ENCODE results near the gene PIGU.
A peak's percentile ranks its signal among the peaks of the same experiment; 100 is the strongest.

Gene PIGU

DNA sequence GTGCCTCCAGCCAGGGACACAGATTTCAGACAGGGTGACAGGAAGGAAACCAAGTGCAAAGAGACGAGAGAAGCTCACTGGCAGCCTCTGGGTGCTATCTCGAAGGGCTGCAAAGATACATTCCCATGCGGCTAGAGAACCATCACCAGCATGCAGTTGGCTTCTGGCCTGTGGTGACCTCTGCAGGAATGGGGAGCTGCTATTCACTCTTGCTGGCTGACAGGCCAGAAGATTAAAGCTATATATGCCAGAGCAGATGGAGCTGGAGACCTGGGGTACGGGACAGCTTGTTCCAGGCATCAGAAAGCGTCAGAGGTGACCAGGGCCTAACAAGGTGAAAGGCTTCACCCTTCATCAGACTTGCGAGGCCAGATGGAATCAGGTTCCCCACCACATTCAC is 98.4 kb downstream of the PIGU start:
- no peak for DNase-seq (ENCODE audit: low read depth)

DNA sequence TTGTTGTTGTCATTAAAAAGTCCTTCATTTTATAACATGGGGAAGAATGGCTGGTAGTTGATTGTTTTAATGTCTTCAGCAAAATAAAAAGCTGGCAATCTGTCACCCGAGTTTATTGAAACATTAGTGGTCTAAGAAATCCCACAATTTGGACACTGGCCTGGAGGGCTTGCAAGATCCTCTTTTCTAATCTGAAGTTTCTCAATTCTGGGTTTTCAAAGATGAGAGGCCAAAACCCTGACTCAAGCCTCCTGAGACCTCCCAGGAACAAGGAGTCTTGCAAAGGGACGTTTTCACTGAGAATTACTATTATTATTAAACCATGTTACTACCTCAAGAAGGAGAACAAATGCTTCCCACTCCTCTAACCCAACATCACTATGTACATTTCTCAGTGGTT is 98.9 kb downstream of the PIGU start:
- DNase-seq (ENCODE audit: low read depth) = no peak

DNA sequence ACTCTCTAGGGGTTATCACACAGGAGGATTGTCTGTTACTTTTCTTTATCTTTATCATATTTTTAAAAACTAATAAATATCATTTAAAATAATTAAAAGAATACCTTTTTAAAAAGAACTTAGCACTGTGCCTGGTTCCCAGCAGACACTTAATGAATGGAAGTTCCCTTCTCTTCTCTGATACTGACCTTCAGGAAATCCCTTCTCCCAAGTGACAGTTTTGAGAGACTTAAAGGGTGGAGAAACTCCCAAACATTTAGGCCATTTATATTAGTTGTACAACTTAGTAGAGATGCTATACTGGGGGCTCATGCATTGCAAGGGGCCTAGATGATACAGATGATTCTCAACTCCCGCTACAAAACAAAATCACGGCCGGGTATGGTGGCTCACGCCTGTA is 99.8 kb downstream of the PIGU start:
- DNase-seq (ENCODE audit: low read depth) = no peak

DNA sequence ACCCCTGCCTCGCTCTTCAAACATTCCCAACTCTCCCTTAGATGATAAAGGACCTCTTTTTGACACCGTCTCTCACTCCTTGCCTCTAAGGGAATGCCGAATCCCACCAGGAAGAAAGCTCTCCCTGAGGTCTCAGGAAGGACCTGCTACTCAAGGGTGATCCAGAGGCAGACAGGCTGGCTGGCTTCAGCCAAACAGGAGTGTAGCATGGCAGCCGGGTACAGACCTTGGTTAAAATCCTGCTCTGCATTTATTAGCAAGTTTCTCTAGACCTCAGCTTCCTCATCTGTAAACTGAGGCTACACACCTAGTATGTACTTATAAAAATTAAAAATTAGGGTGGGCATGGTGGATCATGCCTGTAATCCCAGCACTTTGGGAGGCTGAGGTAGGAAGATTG is 101.1 kb downstream of the PIGU start:
- no peak for DNase-seq (ENCODE audit: low read depth)

DNA sequence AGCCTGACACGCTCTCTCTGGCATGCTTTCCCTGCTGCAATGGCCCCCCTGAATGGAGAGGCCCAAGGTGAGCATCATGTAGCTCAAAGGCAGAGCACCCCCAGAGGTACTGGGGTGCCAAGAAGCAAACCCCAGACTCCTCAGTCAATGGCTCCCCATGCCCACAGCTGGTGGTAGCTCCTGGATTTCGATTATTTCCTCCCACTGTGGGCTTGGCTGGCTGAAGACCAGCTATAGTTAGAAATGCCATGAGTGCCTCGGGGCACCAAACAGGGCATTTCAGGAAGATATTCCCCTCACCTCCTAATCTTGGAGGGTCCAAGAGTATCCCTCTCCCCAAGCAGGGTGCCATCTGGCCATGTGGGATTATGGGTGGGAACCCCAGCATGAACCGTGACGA is 101.6 kb downstream of the PIGU start:
- DNase-seq (ENCODE audit: low read depth) = no peak

DNA sequence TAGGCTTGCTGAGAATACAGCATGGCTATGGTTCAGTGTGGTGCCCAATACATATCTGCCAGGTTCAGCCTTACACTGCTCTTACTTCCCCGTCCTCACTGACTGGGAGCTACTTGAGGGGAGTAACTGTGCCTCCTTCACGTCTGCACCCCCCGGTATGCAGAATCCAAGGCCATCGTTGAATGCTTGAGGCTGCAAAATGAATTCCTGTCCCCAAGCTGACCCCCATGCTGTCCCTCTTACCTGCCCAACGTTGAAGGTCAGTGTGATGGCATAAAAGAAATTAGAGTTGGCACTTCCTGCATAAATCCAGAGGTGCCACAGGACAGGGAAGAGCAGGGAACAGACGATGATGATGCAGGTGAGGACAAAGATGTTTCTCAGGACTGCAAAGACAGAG is 102.0 kb downstream of the PIGU start:
- no peak for DNase-seq (ENCODE audit: low read depth)

DNA sequence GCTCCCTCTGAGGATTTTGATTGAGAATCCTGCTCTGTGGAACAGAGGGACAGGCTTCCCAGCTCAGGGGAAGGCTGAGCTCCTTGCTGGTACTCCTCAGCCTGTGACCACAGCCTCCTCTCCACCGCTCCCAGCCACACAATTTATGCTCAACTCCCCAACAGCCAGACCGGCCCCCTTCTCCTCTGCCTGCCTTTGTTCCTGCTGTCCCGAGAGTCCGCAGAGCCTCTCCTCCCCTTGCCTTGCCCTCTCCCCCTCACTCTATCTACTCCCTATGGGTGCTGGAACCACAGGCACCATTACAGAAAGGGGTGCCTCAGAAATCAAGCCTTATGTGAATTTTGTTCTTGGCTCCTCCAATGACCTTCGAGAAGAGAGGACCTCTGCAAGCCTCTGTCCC is 102.5 kb downstream of the PIGU start:
- no peak for DNase-seq (ENCODE audit: low read depth)

DNA sequence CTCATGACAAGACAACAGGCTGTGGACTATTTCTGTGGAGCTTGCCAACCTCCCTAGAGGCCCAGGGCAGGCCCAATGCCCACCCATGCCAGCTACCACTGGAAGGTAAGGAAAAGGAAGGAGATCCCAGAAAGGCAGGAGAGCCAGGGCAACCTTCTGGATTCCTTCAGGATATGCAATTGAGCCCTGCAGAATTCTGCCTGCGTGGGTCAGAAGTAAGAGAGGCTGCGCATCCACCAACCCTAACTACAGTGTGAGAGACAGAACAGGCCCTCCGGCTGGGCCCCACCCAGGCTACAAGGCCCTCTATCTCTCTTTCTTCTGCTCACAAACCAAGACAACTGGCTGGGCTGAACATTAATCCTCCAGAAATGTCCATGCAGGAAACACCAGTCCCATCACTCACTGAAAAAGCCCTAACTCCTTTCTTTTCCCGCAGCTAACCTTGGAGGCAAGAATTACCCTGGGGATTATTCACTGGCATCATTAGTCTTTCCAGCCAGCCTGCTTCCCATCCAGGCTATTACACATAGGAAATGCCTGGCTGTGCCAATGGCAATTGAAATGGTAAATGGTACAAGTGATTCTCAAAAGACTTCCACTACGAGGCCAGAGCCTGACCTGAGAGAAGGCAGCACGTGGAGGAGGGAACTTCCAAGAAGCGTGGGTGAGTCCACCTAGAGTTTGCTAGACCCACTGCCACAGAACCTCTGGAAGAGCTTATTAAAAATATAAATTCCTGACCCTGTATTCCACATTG is 103.2 kb downstream of the PIGU start:
- DNase-seq (ENCODE audit: low read depth) = no peak

DNA sequence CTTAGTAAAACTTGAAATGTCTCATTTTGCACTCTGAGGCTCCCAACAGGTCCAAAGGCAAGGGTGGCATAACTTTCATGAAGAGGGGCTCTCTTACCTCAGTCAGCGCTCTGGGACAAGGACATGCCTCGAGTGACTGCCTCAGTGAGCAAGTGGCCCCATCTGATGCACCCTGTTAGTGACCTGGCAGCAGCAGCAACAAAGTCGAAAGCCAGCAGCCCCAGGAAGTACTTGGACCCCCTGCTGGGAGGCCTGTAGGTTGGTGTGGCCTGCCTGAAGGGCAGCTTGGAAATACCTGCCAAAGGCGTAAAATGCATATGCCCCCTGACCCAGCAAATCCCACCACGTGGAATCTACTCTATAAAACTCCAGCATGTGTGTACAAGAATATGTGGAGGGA is 105.1 kb downstream of the PIGU start:
- no peak for DNase-seq (ENCODE audit: low read depth)

DNA sequence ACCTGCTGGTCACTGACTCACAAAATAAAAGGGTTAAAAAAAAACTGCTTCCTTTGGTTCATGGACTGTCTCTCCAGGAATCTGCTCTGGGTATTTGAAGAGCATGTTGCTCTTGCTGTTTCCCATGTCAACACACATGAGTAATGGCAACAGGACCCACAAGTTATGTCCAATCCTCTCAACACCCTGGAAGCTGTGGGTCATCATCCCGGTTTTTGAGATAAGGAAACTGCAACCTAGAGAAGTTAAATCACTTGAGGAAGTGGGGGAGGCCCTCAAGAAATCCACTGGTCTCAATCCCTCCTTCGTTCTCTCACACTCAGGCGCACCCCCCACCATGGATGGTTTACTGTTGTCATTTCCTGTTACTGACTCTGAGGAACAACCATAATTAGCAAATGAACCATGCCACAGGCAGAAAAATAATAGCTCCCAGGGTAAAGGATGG is 106.0 kb downstream of the PIGU start:
- DNase-seq (ENCODE audit: low read depth) = no peak

DNA sequence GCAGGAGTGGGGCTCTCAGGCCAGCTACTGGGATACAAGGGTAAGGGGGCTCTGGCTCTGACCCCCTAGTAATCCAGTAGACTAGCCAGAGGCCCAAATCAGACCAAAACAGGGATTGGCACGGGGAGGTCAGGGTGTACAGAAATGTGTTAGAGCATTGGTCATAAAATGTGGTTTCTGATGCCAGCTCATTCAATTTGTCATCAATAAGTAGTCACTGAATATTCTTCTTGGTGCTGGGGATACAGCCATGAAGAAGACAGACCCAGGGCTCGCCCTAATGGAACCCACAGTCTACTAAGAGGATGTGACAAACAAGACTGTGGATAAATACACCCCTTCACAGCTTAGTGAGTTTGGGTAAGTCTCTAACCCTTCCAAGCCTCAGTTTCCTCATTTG is 107.3 kb downstream of the PIGU start:
- no peak for DNase-seq (ENCODE audit: low read depth)

DNA sequence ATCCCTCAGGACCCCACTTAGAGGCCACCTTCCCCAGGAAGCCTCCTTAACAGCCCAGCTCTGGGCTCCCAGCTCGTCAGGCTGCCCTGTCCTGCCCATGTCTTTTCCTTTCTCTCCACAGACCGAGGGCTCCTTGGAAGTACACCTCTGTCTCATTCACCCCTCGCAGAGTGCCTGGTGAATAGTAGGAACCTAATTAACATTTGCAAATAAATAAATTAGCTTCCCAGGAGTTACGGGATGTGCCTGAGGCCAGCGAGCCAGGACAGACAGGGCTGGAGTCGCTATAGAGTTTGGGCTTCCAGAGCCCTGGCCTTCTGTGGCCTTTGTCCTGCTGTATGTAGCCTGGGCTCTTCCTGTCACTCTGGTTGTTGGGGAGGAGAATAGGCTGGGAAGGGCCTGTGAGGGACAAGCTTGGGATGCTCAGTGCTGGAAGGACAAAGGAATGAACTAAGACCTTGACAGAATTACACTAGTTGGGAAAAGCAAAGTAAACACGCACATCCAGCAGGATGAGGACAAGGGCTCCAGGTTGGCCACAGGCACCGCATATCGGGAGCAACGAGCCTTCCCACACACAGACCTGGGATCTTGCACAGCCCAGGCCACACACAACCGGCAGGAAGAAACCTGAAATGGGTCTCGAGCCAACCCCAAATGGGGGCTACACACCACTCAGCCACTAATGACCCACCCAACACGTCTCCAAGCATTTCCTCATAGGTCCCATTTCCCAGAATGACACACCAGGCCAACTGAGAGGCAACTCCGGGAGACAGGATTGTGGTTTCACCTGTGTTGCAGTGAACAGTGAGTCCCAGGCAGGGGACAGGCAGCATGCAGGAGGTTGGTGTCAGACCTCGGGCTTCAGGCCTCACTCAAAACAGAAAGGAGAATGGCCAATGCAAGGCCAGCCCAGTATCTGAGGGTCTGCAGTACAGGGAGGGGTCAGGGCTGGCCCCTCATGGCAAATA is 108.7 kb downstream of the PIGU start:
- DNase-seq (ENCODE audit: low read depth) = no peak

DNA sequence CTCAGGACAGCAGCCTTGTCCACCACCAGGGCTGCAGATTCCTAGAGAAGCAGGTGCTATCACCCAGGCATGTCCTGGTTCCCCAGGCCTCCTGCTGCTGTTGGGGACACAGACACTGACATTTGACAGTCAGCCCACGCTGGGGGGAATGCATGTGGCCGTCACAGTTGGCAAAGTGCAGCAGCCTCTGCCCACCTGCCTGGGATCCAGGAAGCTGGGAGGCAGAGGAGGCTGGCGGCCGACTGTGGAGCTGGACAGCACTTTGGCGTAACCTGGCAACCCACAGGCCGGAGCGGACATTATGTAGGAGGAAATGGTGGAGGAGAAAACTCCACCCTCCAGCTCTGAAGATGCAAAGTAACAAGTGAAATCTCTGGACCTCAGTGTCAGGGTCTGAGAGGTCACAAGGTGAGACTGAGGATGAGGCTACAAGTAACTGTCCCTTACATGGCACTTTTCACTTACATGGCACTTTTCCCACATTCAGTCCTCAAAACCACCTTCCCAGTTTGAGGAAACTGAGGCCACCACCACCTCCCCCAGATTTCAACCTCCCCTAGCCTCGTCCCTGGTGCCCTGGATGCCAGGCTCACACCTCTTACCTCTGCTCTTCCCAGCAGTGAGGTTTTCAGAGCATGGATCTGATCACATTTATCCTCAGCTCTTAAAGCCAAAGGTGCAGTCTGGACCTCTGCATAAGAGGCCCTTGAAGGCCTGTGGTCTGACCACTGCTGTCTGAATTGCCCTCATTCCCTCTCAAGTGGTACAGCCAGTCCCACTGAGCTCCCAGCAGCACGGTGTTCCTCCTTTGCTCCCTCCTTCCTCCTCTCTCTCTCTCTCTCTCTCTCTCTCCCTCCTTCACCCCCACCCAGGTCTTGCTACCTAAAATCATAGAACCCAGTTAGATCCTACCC is 109.7 kb downstream of the PIGU start:
- DNase-seq (ENCODE audit: low read depth) = no peak

DNA sequence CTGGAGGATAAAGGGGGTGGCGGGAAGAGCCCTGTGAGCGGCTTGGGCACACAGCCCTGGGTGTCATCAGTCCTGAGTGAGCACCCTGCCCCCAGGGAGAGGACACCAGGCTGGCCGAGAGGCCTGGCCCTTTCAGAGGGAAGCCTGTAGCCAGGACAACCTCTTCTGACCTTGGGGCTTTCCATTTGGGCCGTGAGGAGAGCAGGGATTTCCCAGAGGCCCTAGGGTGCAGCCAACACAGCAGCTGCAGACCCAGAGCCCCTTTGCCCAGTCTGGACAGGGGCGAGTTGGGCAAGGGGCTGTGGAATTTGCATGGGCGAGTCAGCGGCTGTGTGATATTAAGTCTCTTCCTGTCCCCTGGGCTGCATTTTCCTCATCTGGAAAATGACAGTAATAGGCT is 112.1 kb downstream of the PIGU start:
- no peak for DNase-seq (ENCODE audit: low read depth)

DNA sequence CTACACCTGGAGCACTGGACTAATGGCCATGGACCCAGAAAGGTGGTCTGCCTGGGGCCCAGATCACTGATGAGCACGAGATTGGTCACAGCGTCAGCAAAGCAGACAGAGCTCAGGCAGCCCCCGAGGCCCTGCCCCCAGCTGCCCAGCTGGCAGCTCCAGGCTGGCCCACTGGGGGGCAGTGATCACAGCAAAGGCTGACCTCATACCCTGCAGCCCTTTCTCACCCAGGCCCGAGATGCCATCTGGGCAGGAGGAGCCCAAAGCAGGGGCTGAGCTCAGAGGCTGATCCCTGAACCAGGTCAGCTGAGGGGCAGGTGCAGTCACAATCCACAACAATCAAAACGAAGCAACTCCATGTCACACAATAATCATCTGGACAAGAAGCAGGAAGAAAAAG is 114.3 kb downstream of the PIGU start:
- no peak for DNase-seq (ENCODE audit: low read depth)

DNA sequence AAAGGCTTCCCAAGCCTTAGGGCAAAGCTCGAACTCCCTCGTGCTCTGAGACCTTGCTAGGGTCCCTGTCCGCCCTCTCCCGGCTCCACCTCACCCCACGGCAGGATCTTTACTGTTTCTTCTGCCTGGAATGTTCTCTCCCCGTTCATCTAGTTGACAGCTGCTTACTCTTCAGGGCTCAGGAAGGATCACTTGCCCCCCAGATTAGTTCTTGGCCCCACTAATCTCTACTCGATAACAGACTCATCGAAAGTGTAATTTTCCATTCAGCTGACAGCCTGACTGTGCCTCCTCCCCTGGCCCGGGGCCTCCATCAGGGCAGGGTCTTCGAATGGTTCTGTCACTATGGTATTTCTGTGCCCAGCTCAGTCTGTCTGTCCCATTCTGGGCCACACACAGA is 115.2 kb downstream of the PIGU start:
- no peak for DNase-seq (ENCODE audit: low read depth)

DNA sequence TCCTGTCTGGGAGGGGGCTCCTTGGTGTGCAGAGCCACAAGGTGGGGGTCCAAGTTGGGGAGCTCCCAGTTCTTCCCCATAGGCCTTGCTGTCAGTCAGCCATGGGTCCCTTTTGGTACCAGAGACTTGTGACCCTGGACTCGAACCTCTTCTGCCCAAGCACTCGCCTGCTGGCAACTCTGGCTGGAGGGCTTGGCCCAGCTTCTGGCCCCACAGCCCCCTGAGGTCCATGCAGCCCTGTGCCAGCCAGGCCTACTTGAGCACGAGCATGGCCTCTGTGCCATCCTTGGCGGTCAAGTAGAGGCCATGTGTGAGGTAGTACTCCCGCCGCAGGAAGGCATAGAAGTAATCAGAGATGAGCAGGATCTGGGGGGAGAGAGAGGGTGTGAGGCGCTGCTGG is 116.3 kb downstream of the PIGU start:
- DNase-seq (ENCODE audit: low read depth) = no peak

DNA sequence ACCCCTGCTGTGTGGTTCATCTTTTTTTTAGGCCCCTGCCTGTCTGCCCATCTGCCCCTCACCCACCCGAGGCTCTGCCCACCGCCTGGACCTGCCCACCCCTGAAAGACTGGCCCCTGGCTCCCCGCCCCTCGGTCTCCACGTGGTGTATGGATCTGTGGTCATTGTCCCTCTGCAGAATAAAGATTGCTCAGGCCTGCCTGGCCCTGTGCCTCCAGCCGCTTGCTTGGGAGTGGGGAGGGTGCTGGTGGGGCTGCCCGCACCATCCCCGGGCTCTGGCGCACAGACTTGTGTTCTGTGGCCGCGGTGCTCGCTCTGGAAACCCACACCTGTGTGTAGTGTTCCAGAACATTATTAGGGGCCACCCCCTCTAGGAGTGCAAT is 116.8 kb downstream of the PIGU start:
- DNase-seq (ENCODE audit: low read depth) = no peak

DNA sequence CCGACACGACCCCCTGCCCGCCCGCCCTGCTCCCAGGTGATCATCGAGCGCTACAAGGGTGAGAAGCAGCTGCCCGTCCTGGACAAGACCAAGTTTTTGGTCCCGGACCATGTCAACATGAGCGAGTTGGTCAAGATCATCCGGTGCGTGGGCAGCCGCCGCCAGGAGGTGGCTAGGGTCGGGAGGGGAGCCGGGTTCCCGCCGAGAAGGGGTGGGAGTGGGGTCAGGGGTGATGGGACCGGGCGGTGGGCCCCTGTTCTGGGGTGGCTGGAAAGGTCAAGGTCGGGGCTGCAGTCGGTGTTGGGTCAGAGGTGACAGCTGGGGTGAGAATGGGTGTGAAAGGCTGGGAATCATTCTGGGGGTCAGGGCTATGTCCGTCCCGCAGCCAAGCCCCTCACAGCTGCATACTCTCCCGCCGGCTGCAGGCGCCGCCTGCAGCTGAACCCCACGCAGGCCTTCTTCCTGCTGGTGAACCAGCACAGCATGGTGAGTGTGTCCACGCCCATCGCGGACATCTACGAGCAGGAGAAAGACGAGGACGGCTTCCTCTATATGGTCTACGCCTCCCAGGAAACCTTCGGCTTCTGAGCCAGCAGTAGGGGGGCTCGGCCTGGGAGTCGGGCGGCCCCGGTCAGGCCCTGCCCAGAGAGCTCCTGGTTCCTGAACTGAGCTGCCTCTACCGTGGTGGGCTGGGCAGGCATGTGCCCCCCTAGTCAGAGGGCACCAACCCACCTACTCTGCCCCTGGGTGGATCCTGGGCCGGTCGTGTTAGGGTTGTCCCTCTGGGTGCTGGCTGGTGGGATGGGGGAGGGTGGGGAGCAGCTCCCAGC is 117.4 kb downstream of the PIGU start:
- DNase-seq (ENCODE audit: low read depth) = no peak

DNA sequence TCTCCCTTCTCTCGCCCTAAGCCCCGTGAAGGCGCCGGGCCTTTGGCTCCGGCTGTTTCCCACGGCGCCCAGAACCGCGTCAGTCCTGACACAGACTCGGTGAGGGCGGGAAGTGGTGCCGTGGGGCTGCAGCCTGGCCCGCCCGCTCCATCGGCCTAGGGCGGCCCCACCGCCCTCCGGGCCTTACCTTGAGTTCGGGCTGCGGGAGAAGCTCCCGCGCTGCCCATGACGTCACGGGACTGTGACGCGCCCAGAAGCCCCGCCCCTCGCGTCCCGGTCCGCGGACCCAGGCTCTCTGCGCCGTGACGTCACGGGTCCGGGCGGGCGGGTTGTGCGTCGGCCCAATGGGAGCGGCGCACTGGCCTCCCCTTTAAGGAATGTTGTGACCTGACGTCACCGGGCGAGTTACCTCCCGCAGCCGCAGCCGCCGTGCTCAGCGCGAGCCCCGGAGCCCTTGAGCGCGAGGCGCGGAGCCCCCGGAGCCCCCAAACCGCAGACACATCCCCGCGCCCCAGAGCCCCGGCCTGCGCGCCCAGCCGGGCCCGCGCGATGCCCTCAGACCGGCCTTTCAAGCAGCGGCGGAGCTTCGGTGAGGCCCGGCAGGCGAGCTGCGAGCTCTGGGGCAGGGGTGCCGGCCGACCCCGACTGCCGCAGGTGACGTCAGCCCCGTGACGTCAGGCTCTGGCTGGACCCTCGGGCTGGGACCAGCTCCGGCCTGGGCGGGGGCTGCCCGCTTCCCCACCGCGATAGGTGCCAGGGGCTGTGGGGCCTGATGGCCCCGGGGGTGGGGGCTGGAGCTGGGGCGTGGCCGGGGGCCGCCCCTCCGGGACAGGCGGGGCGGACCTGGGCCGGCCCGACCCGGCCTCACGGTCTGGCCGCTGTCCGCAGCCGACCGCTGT is 118.3 kb downstream of the PIGU start, which contains the start of gene MAP1LC3A:
Gene MAP1LC3A (plus strand): TSS at position 399 of the 899 bp plus-strand sequence. CDS start 151 bp downstream, at position 550.
- peak; percentile 96 for DNase-seq (ENCODE audit: low read depth)

Data from T-helper 22 cell (primary cell).